ENCODE data around the gene CDC42SE2.

DNA sequence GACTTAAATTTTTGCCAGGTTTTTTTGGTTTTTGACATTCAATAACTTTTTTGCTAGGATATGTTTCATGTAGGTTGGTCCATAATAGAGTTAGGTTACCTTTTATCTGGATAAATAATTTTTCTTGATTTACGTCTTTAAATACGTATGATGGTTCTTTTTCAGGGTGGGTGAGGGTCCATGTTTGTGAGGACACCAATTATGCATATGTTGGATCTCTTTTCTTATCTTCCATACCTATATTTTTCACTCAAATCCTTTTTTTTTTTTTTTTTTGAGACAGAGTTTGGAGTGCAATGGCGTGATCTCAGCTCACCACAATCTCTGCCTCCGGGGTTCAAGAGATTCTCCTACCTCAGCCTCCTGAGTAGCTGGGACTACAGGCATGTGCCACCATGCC lies 17.3 kb upstream of the CDC42SE2 start:
- TF ChIP-seq, protein P1, sequence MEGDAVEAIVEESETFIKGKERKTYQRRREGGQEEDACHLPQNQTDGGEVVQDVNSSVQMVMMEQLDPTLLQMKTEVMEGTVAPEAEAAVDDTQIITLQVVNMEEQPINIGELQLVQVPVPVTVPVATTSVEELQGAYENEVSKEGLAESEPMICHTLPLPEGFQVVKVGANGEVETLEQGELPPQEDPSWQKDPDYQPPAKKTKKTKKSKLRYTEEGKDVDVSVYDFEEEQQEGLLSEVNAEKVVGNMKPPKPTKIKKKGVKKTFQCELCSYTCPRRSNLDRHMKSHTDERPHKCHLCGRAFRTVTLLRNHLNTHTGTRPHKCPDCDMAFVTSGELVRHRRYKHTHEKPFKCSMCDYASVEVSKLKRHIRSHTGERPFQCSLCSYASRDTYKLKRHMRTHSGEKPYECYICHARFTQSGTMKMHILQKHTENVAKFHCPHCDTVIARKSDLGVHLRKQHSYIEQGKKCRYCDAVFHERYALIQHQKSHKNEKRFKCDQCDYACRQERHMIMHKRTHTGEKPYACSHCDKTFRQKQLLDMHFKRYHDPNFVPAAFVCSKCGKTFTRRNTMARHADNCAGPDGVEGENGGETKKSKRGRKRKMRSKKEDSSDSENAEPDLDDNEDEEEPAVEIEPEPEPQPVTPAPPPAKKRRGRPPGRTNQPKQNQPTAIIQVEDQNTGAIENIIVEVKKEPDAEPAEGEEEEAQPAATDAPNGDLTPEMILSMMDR (IDR thresholded peaks at IDR 0.05), result no peak
- no peak for TF ChIP-seq POLR2A (IDR thresholded peaks at IDR 0.05)

Data from right lobe of liver (tissue), 4 donors.